Suprapubic skin (tissue), 4 donors: ENCODE measurements around the gene SMIM3. TPM values are rescaled to one million over a fixed set of nuclear protein-coding genes. Genes with fewer than 3 reads are reported as not detected.
"Not testable (repeated sequence)": the region's sequence is repeated elsewhere in the genome, so short reads cannot be mapped to it uniquely, and the experiment has no call there.

Experiments
- DNase-seq, 2 donors: peaks; one replicate each; pipeline ENCODE4 v3.0.0-alpha.2; 2019; ENCODE audit warnings: low spot score in 2 of 2
- H3K27ac ChIP-seq: fragments of 200-600 bp; sonication (generic); one replicate; pipeline ENCODE4 v1.5.1; 2019
- H3K27me3 ChIP-seq: fragments of 200-600 bp; sonication (generic); one replicate; pipeline ENCODE4 v1.5.1; 2019
- H3K36me3 ChIP-seq: fragments of 200-600 bp; sonication (generic); one replicate; pipeline ENCODE4 v1.5.1; 2019
- H3K4me1 ChIP-seq: fragments of 200-600 bp; sonication (generic); one replicate; pipeline ENCODE4 v1.5.1; 2019
- H3K4me3 ChIP-seq: fragments of 200-600 bp; sonication (generic); one replicate; pipeline ENCODE4 v1.5.1; 2019; ENCODE audit warnings: mild to moderate bottlenecking
- H3K9me3 ChIP-seq: fragments of 200-600 bp; sonication (generic); one replicate; pipeline ENCODE4 v1.5.1; 2019
- CTCF ChIP-seq, 2 donors: fragments of 200-600 bp in 1 of 2; fragments of 450-650 bp in 1 of 2; sonication (generic) in 1 of 2; IDR thresholded peaks; one replicate each; pipeline ENCODE4 v1.5.1; 2016 to 2019; ENCODE audit warnings: antibody characterized with exemption in 2 of 2, mild to moderate bottlenecking in 1 of 2, moderate library complexity in 1 of 2
- EP300 ChIP-seq: sonication (generic); formaldehyde crosslinking; IDR thresholded peaks from one replicate; pipeline ENCODE4 v1.6.1; 2017; ENCODE audit warnings: antibody characterized with exemption
- POLR2A ChIP-seq, 2 donors: fragments of 450-650 bp; IDR thresholded peaks; one replicate each; pipeline ENCODE4 v1.6.1; 2017; ENCODE audit warnings: antibody characterized with exemption in 2 of 2, mild to moderate bottlenecking in 2 of 2, moderate library complexity in 2 of 2
- POLR2AphosphoS5 ChIP-seq, 3 donors: sonication (generic); formaldehyde crosslinking; IDR thresholded peaks; one replicate each; pipeline ENCODE4 v1.6.1; 2017; ENCODE audit warnings: antibody characterized with exemption in 3 of 3
- WGBS: methylation state at CpG from one replicate; pipeline ENCODE4 v1.1.5; 2018; 5-methylcytosine and 5-hydroxymethylcytosine counted together
- total RNA-seq, 4 donors: library from RNA; depleted of rRNA; stranded (reverse); fragments of >200 nt; gene quantifications; one replicate each; pipeline ENCODE4 v1.1.0, GENCODE V29; 2016

The SMIM3 gene
- total RNA-seq, 4 donors from 2014 or later, result 7.1 to 18.7 (median 14.1) TPM

- H3K4me3 ChIP-seq, result no peak overlapping the region
- no peaks in the 10 kb centered on the region for H3K4me1 ChIP-seq
- peaks cover 12% of the 10 kb centered on the region for H3K36me3 ChIP-seq
- no peaks in the 10 kb centered on the region for H3K9me3 ChIP-seq
- no peaks in the 10 kb centered on the region for H3K27me3 ChIP-seq
- TF ChIP-seq EP300 (no peak), POLR2A (IDR thresholded peaks at IDR 0.05) (no peak), CTCF (IDR thresholded peaks at IDR 0.05) (no peak), POLR2AphosphoS5 (IDR thresholded peaks at IDR 0.05) (no peak)
- no peak overlapping the region for H3K27ac ChIP-seq
- DNase-seq, result no peak
Observed at GRCh38 chr5:150740992-150741391, 37.6 kb upstream of the SMIM3 start.

- H3K27ac ChIP-seq, H3K9me3 ChIP-seq, H3K27me3 ChIP-seq, DNase-seq, H3K4me1 ChIP-seq, H3K4me3 ChIP-seq: not testable (repeated sequence)
- 97% methylated on average over 18 of the region's 18 CpGs for WGBS
- peaks cover 12% of the 10 kb centered on the region for H3K36me3 ChIP-seq
Observed at GRCh38 chr5:150742455-150743141, 36.0 kb upstream of the SMIM3 start.

GRCh38 chr5:150743142-150743488, 35.4 kb upstream of the SMIM3 start:
- not testable (repeated sequence) for H3K4me3 ChIP-seq, H3K4me1 ChIP-seq, H3K9me3 ChIP-seq, DNase-seq, H3K27ac ChIP-seq, H3K27me3 ChIP-seq
- peaks cover 12% of the 10 kb centered on the region for H3K36me3 ChIP-seq
- 86% methylated on average over 7 of the region's 9 CpGs for WGBS

GRCh38 chr5:150750469-150750868, 28.1 kb upstream of the SMIM3 start:
- Histone ChIP-seq H3K27ac (no peak overlapping the region), H3K36me3 (peaks cover 50% of the 10 kb centered on the region), H3K27me3 (no peaks in the 10 kb centered on the region), H3K4me1 (peaks cover 2% of the 10 kb centered on the region), H3K4me3 (no peak overlapping the region), H3K9me3 (no peaks in the 10 kb centered on the region)
- WGBS, result 75% methylated on average over 2 of the region's 2 CpGs
- no peak for DNase-seq
- TF ChIP-seq POLR2A (IDR thresholded peaks at IDR 0.05) (no peak), EP300 (no peak), POLR2AphosphoS5 (IDR thresholded peaks at IDR 0.05) (no peak), CTCF (IDR thresholded peaks at IDR 0.05) (no peak)

DNA sequence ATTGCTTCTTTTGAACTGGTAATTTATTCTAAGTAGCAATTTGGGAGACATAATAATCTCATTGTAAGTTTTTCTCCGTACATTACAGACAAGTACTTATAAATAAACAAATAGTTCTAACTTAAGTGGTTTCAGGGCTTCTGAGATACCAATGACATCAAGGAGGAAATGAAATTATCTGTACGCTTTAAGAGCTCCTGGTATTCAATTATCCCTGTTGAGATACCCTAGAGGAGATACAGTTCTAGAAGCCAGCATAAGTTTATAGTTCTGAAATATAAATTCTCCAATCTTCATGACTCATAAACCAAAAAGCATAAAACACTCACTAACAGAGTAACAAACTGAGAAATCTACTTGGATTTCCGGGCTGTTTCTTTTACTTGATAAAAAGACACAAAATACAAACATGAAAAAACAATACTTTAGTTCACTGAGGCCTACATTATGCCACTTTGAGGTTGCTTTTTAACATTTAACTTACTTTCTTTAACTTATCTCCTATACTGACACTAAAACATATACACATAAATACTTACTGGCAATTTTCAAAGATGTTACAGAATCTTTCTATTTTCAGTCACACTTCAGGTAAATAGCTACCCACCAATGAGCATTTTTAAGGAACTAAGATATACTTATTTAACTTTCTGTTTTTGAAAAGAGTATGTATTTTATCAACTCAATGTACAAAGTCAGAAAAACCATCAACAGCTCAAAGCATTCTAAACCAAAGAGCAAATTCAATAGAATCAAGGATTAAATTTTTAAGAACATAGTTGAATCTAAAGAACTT, 27.3 kb upstream of the SMIM3 start:
- WGBS, result 69% methylated on average over 3 of the region's 3 CpGs
- Histone ChIP-seq H3K36me3 (peaks cover 58% of the 10 kb centered on the region), H3K9me3 (no peaks in the 10 kb centered on the region), H3K27ac (no peak overlapping the region), H3K27me3 (no peaks in the 10 kb centered on the region), H3K4me3 (no peak overlapping the region), H3K4me1 (peaks cover 2% of the 10 kb centered on the region)
- no peak for DNase-seq
- TF ChIP-seq POLR2A (IDR thresholded peaks at IDR 0.05) (no peak), POLR2AphosphoS5 (IDR thresholded peaks at IDR 0.05) (no peak), CTCF (IDR thresholded peaks at IDR 0.05) (no peak), EP300 (no peak)

- H3K4me1 ChIP-seq, result peaks cover 19% of the 10 kb centered on the region
- H3K27me3 ChIP-seq, result no peaks in the 10 kb centered on the region
- DNase-seq, result no peak
- peaks cover 58% of the 10 kb centered on the region for H3K36me3 ChIP-seq
- no peak for TF ChIP-seq POLR2A (IDR thresholded peaks at IDR 0.05)
- no peak for TF ChIP-seq POLR2AphosphoS5 (IDR thresholded peaks at IDR 0.05)
- no peak for TF ChIP-seq EP300
- no peak for TF ChIP-seq CTCF (IDR thresholded peaks at IDR 0.05)
- no peak overlapping the region for H3K27ac ChIP-seq
- no peaks in the 10 kb centered on the region for H3K9me3 ChIP-seq
- WGBS, result 84% methylated on average over 5 of the region's 5 CpGs
- no peak overlapping the region for H3K4me3 ChIP-seq
Observed at GRCh38 chr5:150753463-150753862, 25.1 kb upstream of the SMIM3 start.
